CD14-positive monocyte (primary cell): ENCODE results near the gene FSTL1. TPM values are rescaled to one million over a fixed set of nuclear protein-coding genes. Genes with fewer than 3 reads are reported as not detected.

Source experiments
- DNase-seq, 3 donors: peaks; one replicate each; pipeline ENCODE4 v3.0.0-alpha.2; 2011 to 2022
- H2AFZ ChIP-seq: 2 replicates; pipeline ENCODE4 v1.6.0; 2012; ENCODE audit warnings: mild to moderate bottlenecking, low read depth, low read length, inconsistent platforms; ENCODE audit not compliant: insufficient read depth, poor library complexity, severe bottlenecking
- H3K27ac ChIP-seq, 2 donors: 1 replicate in 1 of 2; 2 replicates in 1 of 2; pipeline ENCODE4 v1.5.1; 2012 to 2013; ENCODE audit warnings: low read length in 2 of 2, control low read depth in 1 of 2, inconsistent platforms in 1 of 2, low read depth in 1 of 2, mild to moderate bottlenecking in 1 of 2
- H3K27me3 ChIP-seq, 2 donors: one replicate each; pipeline versions ENCODE4 v1.6.0 to v1.6.1; 2011 to 2013; ENCODE audit warnings: low read length in 2 of 2; ENCODE audit not compliant: control insufficient read depth in 2 of 2, insufficient read depth in 2 of 2
- H3K36me3 ChIP-seq, 2 donors: replicated peaks in 1 of 2; 1 replicate in 1 of 2; 2 replicates in 1 of 2; pipeline versions ENCODE4 v1.5.1 to v1.6.1; 2012 to 2013; ENCODE audit warnings: low read length in 2 of 2, control low read depth in 1 of 2, inconsistent platforms in 1 of 2, mild to moderate bottlenecking in 1 of 2; ENCODE audit not compliant: insufficient read depth in 2 of 2, control insufficient read depth in 1 of 2
- H3K4me1 ChIP-seq, 2 donors: 1 replicate in 1 of 2; 2 replicates in 1 of 2; pipeline versions ENCODE4 v1.5.1 to v1.6.1; 2012 to 2013; ENCODE audit warnings: low read length in 2 of 2, control low read depth in 1 of 2, inconsistent platforms in 1 of 2, mild to moderate bottlenecking in 1 of 2, moderate library complexity in 1 of 2; ENCODE audit not compliant: insufficient read depth in 2 of 2, control insufficient read depth in 1 of 2
- H3K4me2 ChIP-seq: replicated peaks from 2 replicates; pipeline ENCODE3; 2012; ENCODE audit warnings: low read length, moderate library complexity, mild to moderate bottlenecking; ENCODE audit not compliant: poor library complexity, severe bottlenecking; ENCODE audit errors: extremely low read depth
- H3K4me3 ChIP-seq, 3 experiments: fragments of 200-600 bp in 1 of 3; sonication (generic) in 1 of 3; replicated peaks in 1 of 3; 1 replicate in 2 of 3; 2 replicates in 1 of 3; pipeline ENCODE4 v1.5.1; 2011 to 2013; ENCODE audit warnings: low read length in 3 of 3, mild to moderate bottlenecking in 3 of 3, control low read depth in 2 of 3, low read depth in 2 of 3, inconsistent platforms in 1 of 3, moderate library complexity in 1 of 3
- H3K79me2 ChIP-seq: 2 replicates; pipeline ENCODE4 v1.6.0; 2012; ENCODE audit warnings: mild to moderate bottlenecking, control low read depth, inconsistent platforms, low read length, moderate library complexity; ENCODE audit not compliant: insufficient read depth
- H3K9ac ChIP-seq: 2 replicates; pipeline ENCODE4 v1.6.0; 2017; ENCODE audit warnings: low read length, mild to moderate bottlenecking; ENCODE audit not compliant: insufficient read depth, poor library complexity, severe bottlenecking
- H3K9me3 ChIP-seq, 2 donors: replicated peaks in 1 of 2; 1 replicate in 1 of 2; 2 replicates in 1 of 2; pipeline versions ENCODE4 v1.5.1 to v1.6.1; 2012 to 2013; ENCODE audit warnings: low read length in 2 of 2, control low read depth in 1 of 2; ENCODE audit not compliant: control insufficient read depth in 1 of 2, insufficient read depth in 1 of 2
- H4K20me1 ChIP-seq: 2 replicates; pipeline ENCODE4 v1.6.0; 2012; ENCODE audit warnings: mild to moderate bottlenecking, low read length, control low read depth, moderate library complexity; ENCODE audit not compliant: insufficient read depth
- H3K27ac Mint-ChIP-seq, 7 donors: one replicate each; pipeline ENCODE4 v1.8.0; 2020; ENCODE audit warnings: mild to moderate bottlenecking in 7 of 7, mixed read lengths in 7 of 7, moderate library complexity in 6 of 7, inconsistent platforms in 2 of 7
- H3K27me3 Mint-ChIP-seq, 3 donors: one replicate each; pipeline ENCODE4 v1.8.0; 2021 to 2022; ENCODE audit warnings: low read depth in 3 of 3, mild to moderate bottlenecking in 3 of 3, mixed read lengths in 3 of 3, moderate library complexity in 3 of 3, inconsistent platforms in 1 of 3
- H3K36me3 Mint-ChIP-seq, 2 donors: one replicate each; pipeline ENCODE4 v1.8.0; 2020; ENCODE audit warnings: mixed read lengths in 2 of 2, inconsistent platforms in 1 of 2, mild to moderate bottlenecking in 1 of 2
- H3K4me1 Mint-ChIP-seq: one replicate; pipeline ENCODE4 v1.8.0; 2020; ENCODE audit warnings: mild to moderate bottlenecking, mixed read lengths
- H3K4me3 Mint-ChIP-seq, 2 donors: one replicate each; pipeline ENCODE4 v1.8.0; 2020; ENCODE audit warnings: mild to moderate bottlenecking in 2 of 2, mixed read lengths in 2 of 2, moderate library complexity in 1 of 2
- H3K9me3 Mint-ChIP-seq, 7 donors: one replicate each; pipeline ENCODE4 v1.8.0; 2020 to 2022; ENCODE audit warnings: mixed read lengths in 7 of 7, mild to moderate bottlenecking in 6 of 7, moderate library complexity in 6 of 7, inconsistent platforms in 2 of 7
- WGBS: methylation state at CpG from one replicate; pipeline ENCODE4 v1.1.5; 2013; ENCODE audit warnings: missing lambda C conversion rate; ENCODE audit not compliant: insufficient coverage; 5-methylcytosine and 5-hydroxymethylcytosine counted together
- intact Hi-C, 2 donors: fragments of 100-400 bp; cut with micrococcal nuclease; formaldehyde crosslinking; loops; one replicate each; pipeline versions ENCODE4 v1.15.0 to v1.15.1; 2023
- polyA plus RNA-seq, 3 donors: library from polyadenylated mRNA; depleted of rRNA in 1 of 3; unstranded in 2 of 3; stranded (reverse) in 1 of 3; fragments of 300-500 nt in 2 of 3; fragments of >200 nt in 1 of 3; fragmentation: Illumina TruSeq in 2 of 3; gene quantifications; 1 replicate in 2 of 3; 2 replicates in 1 of 3; pipeline ENCODE4 v1.2.3, GENCODE V29; 2012 to 2021
- TF ChIP-seq, protein P1 (sequence below): fragments of 200-600 bp; IDR thresholded peaks from one replicate; pipeline ENCODE4 v1.8.0; 2022; ENCODE audit warnings: antibody characterized with exemption, mild to moderate bottlenecking

The FSTL1 gene
- polyA plus RNA-seq, 3 donors, result 0.13 to 0.44 (median 0.29) TPM

DNA sequence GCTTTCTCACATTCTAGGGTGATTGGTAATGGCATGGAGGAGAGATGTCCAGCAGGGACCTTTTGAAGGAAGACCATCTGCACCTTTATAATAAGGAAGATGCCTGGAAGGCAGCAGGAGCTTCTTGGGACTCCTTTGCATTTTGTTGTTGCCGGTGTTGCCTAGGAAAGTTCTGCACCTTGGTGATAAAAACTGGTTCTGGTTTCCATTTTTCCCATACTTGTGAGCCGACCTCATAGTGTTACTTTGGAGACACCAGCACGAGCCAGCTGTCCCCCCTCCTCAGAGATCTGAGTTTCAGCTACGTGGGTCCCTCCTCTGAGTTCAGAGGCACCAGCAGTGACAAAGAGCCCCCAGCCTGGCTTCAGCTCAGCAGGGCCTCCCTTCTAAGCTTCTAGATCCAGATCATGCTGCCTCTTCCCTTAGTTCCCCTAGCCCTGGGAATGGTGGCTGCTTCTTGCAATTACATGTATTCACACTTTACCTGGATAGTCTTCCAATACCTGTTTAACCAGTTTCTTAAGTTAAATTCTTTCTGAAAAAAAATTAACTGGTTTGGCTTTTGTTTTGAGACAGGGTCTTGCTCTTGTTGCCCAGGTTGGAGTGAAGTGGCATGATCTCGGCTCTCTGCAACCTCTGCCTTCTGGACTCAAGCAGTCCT is 18.0 kb upstream of the FSTL1 start:
- 87% methylated on average over 4 of the region's 5 CpGs for WGBS
- no peak overlapping the region for H3K4me3 ChIP-seq
- peaks cover 0 to 9% (median 0%) of the 10 kb centered on the region in 7 donors for H3K9me3 Mint-ChIP-seq
- H3K4me1 ChIP-seq, result no peaks in the 10 kb centered on the region
- H3K79me2 ChIP-seq, result no peaks in the 10 kb centered on the region
- H3K4me2 ChIP-seq, result no peak overlapping the region
- no peak overlapping the region for H3K4me3 Mint-ChIP-seq
- TF ChIP-seq, protein P1, sequence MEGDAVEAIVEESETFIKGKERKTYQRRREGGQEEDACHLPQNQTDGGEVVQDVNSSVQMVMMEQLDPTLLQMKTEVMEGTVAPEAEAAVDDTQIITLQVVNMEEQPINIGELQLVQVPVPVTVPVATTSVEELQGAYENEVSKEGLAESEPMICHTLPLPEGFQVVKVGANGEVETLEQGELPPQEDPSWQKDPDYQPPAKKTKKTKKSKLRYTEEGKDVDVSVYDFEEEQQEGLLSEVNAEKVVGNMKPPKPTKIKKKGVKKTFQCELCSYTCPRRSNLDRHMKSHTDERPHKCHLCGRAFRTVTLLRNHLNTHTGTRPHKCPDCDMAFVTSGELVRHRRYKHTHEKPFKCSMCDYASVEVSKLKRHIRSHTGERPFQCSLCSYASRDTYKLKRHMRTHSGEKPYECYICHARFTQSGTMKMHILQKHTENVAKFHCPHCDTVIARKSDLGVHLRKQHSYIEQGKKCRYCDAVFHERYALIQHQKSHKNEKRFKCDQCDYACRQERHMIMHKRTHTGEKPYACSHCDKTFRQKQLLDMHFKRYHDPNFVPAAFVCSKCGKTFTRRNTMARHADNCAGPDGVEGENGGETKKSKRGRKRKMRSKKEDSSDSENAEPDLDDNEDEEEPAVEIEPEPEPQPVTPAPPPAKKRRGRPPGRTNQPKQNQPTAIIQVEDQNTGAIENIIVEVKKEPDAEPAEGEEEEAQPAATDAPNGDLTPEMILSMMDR, result no peak
- no peaks in the 10 kb centered on the region for H3K36me3 Mint-ChIP-seq
- no peaks in the 10 kb centered on the region for H3K4me1 Mint-ChIP-seq
- H3K27ac Mint-ChIP-seq, result no peak overlapping the region
- H4K20me1 ChIP-seq, result no peaks in the 10 kb centered on the region
- intact Hi-C loops, result no loop called here
- H3K27ac ChIP-seq, result no peak overlapping the region
- H3K27me3 Mint-ChIP-seq, result no peaks in the 10 kb centered on the region
- no peak for DNase-seq
- no peaks in the 10 kb centered on the region for H3K36me3 ChIP-seq
- no peaks in the 10 kb centered on the region for H3K27me3 ChIP-seq
- no peak overlapping the region for H3K9ac ChIP-seq
- H3K9me3 ChIP-seq, result no peaks in the 10 kb centered on the region
- H2AFZ ChIP-seq, result no peak overlapping the region

DNA sequence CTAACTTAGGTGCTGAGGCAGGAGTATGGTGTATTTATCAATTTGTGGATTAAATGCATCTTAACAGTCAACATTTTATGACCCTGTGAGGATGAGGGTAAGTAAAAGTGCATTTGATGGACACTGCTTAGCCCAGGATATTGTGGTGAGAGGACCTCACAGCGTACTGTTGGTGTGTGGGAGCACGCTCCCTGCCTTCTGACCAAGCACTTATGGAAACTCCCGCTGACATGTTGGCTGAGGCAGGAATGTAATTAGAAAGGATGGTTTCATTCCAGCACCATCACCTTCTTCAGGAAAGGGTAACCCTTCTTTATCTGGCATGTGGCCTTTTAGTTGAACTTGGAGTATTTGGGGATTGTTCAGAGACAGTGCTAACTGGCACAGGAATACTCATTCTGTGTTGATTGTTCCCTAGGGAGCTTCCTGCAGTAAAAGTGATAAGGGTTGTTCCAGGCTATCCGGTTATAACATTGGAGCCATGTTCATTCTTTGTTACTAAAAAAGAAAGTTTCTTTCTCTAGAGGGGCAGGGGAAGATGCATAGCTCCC is 11.7 kb upstream of the FSTL1 start:
- WGBS, result no CpG with 5 or more reads among the region's 4 CpGs
- Histone ChIP-seq H3K4me2 (no peak overlapping the region), H2AFZ (no peak overlapping the region), H3K27ac (no peak overlapping the region), H3K36me3 (no peaks in the 10 kb centered on the region), H3K4me3 (no peak overlapping the region), H3K79me2 (no peaks in the 10 kb centered on the region), H3K9me3 (no peaks in the 10 kb centered on the region), H3K9ac (no peak overlapping the region), H4K20me1 (no peaks in the 10 kb centered on the region), H3K4me1 (no peaks in the 10 kb centered on the region), H3K27me3 (no peaks in the 10 kb centered on the region)
- no peak overlapping the region for H3K4me3 Mint-ChIP-seq
- H3K9me3 Mint-ChIP-seq, result no peaks in the 10 kb centered on the region
- H3K36me3 Mint-ChIP-seq, result no peaks in the 10 kb centered on the region
- H3K27me3 Mint-ChIP-seq, result peaks cover 0 to 2% (median 0%) of the 10 kb centered on the region in 3 donors
- peaks cover 13% of the 10 kb centered on the region for H3K4me1 Mint-ChIP-seq
- intact Hi-C loops, result no loop called here
- TF ChIP-seq, protein P1, result no peak
- H3K27ac Mint-ChIP-seq, result no peak overlapping the region
- no peak for DNase-seq
